HEK293 (cell line): Measurements from ENCODE around the gene NFATC1.

Experiments
- CTCF ChIA-PET: fragments of 350-600 bp; formaldehyde crosslinking; extraction: SDS; loops from one replicate; lab custom pipeline; 2021; ENCODE audit warnings: antibody characterized with exemption; lab: Yijun Ruan, JAX
- POLR2A ChIA-PET: fragments of 300-600 bp; formaldehyde crosslinking; extraction: SDS; loops from one replicate; lab custom pipeline; 2020; ENCODE audit warnings: antibody characterized with exemption, inconsistent platforms; lab: Yijun Ruan, JAX
- H3K27ac ChIP-seq: fragments of 200-500 bp; sonication (Bioruptor generic); 2 replicates; pipeline ENCODE4 v1.5.1; 2014; ENCODE audit warnings: low read depth, low read length, control low read depth, inconsistent platforms; ENCODE audit errors: extremely low read depth
- H3K36me3 ChIP-seq, 2 experiments: fragments of 200-500 bp in 1 of 2; sonication (Bioruptor generic) in 1 of 2; 1 replicate in 1 of 2; 2 replicates in 1 of 2; pipeline ENCODE4 v1.5.1; 2014 to 2017; ENCODE audit warnings: inconsistent platforms in 2 of 2, low read length in 2 of 2; ENCODE audit not compliant: control insufficient read depth in 2 of 2, insufficient read depth in 1 of 2
- H3K4me1 ChIP-seq: fragments of 200-500 bp; sonication (Bioruptor generic); 2 replicates; pipeline ENCODE4 v1.5.1; 2014; ENCODE audit warnings: mild to moderate bottlenecking, low read length, inconsistent platforms; ENCODE audit not compliant: control insufficient read depth, insufficient read depth
- H3K4me3 ChIP-seq: 2 replicates; pipeline ENCODE4 v1.5.1; 2011; ENCODE audit warnings: low read depth, mild to moderate bottlenecking, control low read depth, low read length, moderate library complexity
- H3K9me3 ChIP-seq: fragments of 200-500 bp; sonication (Bioruptor generic); 2 replicates; pipeline ENCODE4 v1.5.1; 2014; ENCODE audit warnings: low read depth, low read length, inconsistent platforms; ENCODE audit not compliant: control insufficient read depth, insufficient read depth
- GLI2 ChIP-seq: fragments of 450-650 bp; formaldehyde crosslinking; IDR thresholded peaks from 2 replicates; pipeline ENCODE4; 2017; ENCODE audit warnings: missing biosample characterization, missing genetic modification characterization, low read depth, borderline replicate concordance
- PRDM2 ChIP-seq: fragments of 450-650 bp; formaldehyde crosslinking; IDR thresholded peaks from 2 replicates; pipeline ENCODE4 v1.5.1; 2016; ENCODE audit warnings: missing biosample characterization, missing genetic modification characterization, borderline replicate concordance
- SCRT1 ChIP-seq: fragments of 450-650 bp; formaldehyde crosslinking; IDR thresholded peaks from 2 replicates; pipeline ENCODE4 v1.5.1; 2016; ENCODE audit warnings: missing biosample characterization, missing genetic modification characterization, borderline replicate concordance
- ZNF302 ChIP-seq: fragments of 450-650 bp; formaldehyde crosslinking; IDR thresholded peaks from 2 replicates; pipeline ENCODE4 v1.5.1; 2016; ENCODE audit warnings: missing biosample characterization, missing genetic modification characterization, low read depth
- ZNF335 ChIP-seq: fragments of 450-650 bp; formaldehyde crosslinking; conservative IDR thresholded peaks from 2 replicates; pipeline ENCODE4 v1.5.1; 2016; ENCODE audit warnings: missing biosample characterization, missing genetic modification characterization
- ZNF366 ChIP-seq: fragments of 450-650 bp; formaldehyde crosslinking; conservative IDR thresholded peaks from 2 replicates; pipeline ENCODE4 v1.5.1; 2016; ENCODE audit warnings: missing biosample characterization, missing genetic modification characterization
- ZNF404 ChIP-seq: fragments of 450-650 bp; formaldehyde crosslinking; IDR thresholded peaks from 2 replicates; pipeline ENCODE4 v1.5.1; 2017; ENCODE audit warnings: missing biosample characterization, missing genetic modification characterization
- ZNF658 ChIP-seq: fragments of 450-650 bp; formaldehyde crosslinking; IDR thresholded peaks from 2 replicates; pipeline ENCODE4; 2016; ENCODE audit warnings: missing biosample characterization, missing genetic modification characterization
- ZNF768 ChIP-seq: fragments of 450-650 bp; formaldehyde crosslinking; IDR thresholded peaks from 2 replicates; pipeline ENCODE4 v1.5.1; 2018; ENCODE audit warnings: missing biosample characterization, mild to moderate bottlenecking, missing genetic modification characterization
- ZNF776 ChIP-seq: fragments of 450-650 bp; formaldehyde crosslinking; IDR thresholded peaks from 2 replicates; pipeline ENCODE4 v1.5.0; 2017; ENCODE audit warnings: missing biosample characterization, missing genetic modification characterization, borderline replicate concordance
- ZNF830 ChIP-seq: fragments of 450-650 bp; IDR thresholded peaks from 2 replicates; pipeline ENCODE4 v1.5.0; 2018; ENCODE audit warnings: missing biosample characterization, missing genetic modification characterization, low read depth, mild to moderate bottlenecking, moderate library complexity
- TF ChIP-seq, protein P1 (sequence below): fragments of 450-650 bp; formaldehyde crosslinking; IDR thresholded peaks from 2 replicates; pipeline ENCODE4 v1.5.1; 2016; ENCODE audit warnings: missing biosample characterization, missing genetic modification characterization
- TF ChIP-seq, protein P2 (sequence below): fragments of 450-650 bp; formaldehyde crosslinking; IDR thresholded peaks from 2 replicates; pipeline ENCODE4 v1.5.1; 2016; ENCODE audit warnings: missing biosample characterization, missing genetic modification characterization
- TF ChIP-seq, protein P3 (sequence below): fragments of 450-650 bp; formaldehyde crosslinking; IDR thresholded peaks from 2 replicates; pipeline ENCODE4 v1.5.1; 2016; ENCODE audit warnings: missing biosample characterization, missing genetic modification characterization

NFATC1 gene

GRCh38 chr18:79563949-79564348 lies 168.2 kb downstream of the NFATC1 start:
- CTCF ChIA-PET: no interaction called here
- no peaks in the 10 kb centered on the region for H3K36me3 ChIP-seq
- H3K27ac ChIP-seq: no peak overlapping the region
- no peaks in the 10 kb centered on the region for H3K9me3 ChIP-seq
- H3K4me1 ChIP-seq: no peaks in the 10 kb centered on the region; the same call in 1 of the 2 replicates
- TF ChIP-seq, protein P1, sequence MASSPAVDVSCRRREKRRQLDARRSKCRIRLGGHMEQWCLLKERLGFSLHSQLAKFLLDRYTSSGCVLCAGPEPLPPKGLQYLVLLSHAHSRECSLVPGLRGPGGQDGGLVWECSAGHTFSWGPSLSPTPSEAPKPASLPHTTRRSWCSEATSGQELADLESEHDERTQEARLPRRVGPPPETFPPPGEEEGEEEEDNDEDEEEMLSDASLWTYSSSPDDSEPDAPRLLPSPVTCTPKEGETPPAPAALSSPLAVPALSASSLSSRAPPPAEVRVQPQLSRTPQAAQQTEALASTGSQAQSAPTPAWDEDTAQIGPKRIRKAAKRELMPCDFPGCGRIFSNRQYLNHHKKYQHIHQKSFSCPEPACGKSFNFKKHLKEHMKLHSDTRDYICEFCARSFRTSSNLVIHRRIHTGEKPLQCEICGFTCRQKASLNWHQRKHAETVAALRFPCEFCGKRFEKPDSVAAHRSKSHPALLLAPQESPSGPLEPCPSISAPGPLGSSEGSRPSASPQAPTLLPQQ: no peak
- TF ChIP-seq, protein P2, sequence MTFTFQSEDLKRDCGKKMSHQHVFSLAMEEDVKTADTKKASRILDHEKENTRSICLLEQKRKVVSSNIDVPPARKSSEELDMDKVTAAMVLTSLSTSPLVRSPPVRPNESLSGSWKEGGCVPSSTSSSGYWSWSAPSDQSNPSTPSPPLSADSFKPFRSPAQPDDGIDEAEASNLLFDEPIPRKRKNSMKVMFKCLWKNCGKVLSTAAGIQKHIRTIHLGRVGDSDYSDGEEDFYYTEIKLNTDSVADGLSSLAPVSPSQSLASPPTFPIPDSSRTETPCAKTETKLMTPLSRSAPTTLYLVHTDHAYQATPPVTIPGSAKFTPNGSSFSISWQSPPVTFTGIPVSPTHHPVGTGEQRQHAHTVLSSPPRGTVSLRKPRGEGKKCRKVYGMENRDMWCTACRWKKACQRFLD: no peak
- TF ChIP-seq ZNF335: no peak
- no peak for TF ChIP-seq ZNF366 (tag by site-specific recombination)
- no peak for TF ChIP-seq ZNF404 (tag by site-specific recombination)
- TF ChIP-seq GLI2 (tag by site-specific recombination): no peak
- TF ChIP-seq ZNF776 (tag by site-specific recombination): 0 out of 2 replicates have a peak, but pooled peaks have one; percentile 8
- no peak for TF ChIP-seq PRDM2
- TF ChIP-seq ZNF768 (tag by site-specific recombination): no peak
- TF ChIP-seq ZNF830: no peak
- 0 out of 2 replicates have a peak, but pooled peaks have one; percentile 5 for TF ChIP-seq ZNF302 (tag by site-specific recombination)
- TF ChIP-seq ZNF658: no peak
- TF ChIP-seq SCRT1 (tag by site-specific recombination): no peak; the same call in 1 of the 2 replicates
- TF ChIP-seq, all 188 proteins: peak for 2
- POLR2A ChIA-PET: no interaction called here
- H3K4me3 ChIP-seq: no peak overlapping the region

DNA sequence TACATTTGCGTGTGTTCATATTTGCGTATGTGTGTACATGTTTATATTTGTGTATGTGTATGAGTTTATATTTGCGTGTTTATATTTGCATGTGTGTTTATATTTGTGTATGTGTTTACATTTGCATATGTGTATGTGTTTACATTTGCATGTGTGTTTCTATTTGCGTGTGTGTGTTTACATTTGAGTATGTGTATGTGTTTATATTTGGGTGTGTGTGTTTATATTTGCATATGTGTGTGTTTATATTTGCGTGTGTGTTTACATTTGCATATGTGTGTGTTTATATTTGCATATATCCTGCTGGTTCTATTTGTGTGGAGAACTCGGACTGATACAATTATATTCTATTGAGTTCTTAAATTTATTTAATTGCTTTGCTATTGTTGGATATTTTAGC lies 168.7 kb downstream of the NFATC1 start:
- ChIA-PET CTCF (no interaction called here), POLR2A (no interaction called here)
- H3K36me3 ChIP-seq: no peaks in the 10 kb centered on the region
- TF ChIP-seq ZNF366 (tag by site-specific recombination): no peak
- TF ChIP-seq, protein P3, sequence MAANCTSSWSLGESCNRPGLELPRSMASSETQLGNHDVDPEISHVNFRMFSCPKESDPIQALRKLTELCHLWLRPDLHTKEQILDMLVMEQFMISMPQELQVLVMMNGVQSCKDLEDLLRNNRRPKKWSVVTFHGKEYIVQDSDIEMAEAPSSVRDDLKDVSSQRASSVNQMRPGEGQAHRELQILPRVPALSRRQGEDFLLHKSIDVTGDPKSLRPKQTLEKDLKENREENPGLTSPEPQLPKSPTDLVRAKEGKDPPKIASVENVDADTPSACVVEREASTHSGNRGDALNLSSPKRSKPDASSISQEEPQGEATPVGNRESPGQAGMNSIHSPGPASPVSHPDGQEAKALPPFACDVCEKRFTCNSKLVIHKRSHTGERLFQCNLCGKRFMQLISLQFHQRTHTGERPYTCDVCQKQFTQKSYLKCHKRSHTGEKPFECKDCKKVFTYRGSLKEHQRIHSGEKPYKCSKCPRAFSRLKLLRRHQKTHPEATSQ: no peak
- H3K4me3 ChIP-seq: no peak overlapping the region
- no peaks in the 10 kb centered on the region for H3K9me3 ChIP-seq
- H3K4me1 ChIP-seq: no peaks in the 10 kb centered on the region; the same call in 1 of the 2 replicates
- H3K27ac ChIP-seq: no peak overlapping the region
